Measurements from ENCODE around the gene TXNL4B.

TXNL4B gene

GRCh38 chr16:72093448-72094265, at the start of gene TXNL4B, which contains the start of gene DHX38:
TSS of gene TXNL4B (minus strand) at chr16:72093620. CDS start at chr16:72090749, 2,871 bp downstream.
TSS of gene DHX38 (plus strand) at chr16:72093847. CDS start at chr16:72096158, 2,311 bp downstream.
- DNase-seq, result peak; percentile 99

GRCh38 chr16:72142476-72142875, 49.1 kb upstream of the TXNL4B start:
- DNase-seq, result no peak

- DNase-seq, result no peak
Measured at GRCh38 chr16:72139908-72140307, 46.5 kb upstream of the TXNL4B start.

GRCh38 chr16:72138064-72138572, 44.7 kb upstream of the TXNL4B start:
- no peak for DNase-seq

- no peak for DNase-seq
Measured at GRCh38 chr16:72137380-72138063, 44.1 kb upstream of the TXNL4B start.

GRCh38 chr16:72134507-72134906, 41.1 kb upstream of the TXNL4B start:
- DNase-seq, result no peak

- no peak for DNase-seq
Measured at GRCh38 chr16:72132726-72133125, 39.3 kb upstream of the TXNL4B start.

GRCh38 chr16:72131036-72131435, 37.6 kb upstream of the TXNL4B start:
- no peak for DNase-seq

- no peak for DNase-seq
Measured at GRCh38 chr16:72129976-72130656, 36.7 kb upstream of the TXNL4B start.

GRCh38 chr16:72128701-72129100, 35.3 kb upstream of the TXNL4B start:
- DNase-seq, result no peak

- no peak for DNase-seq
Measured at GRCh38 chr16:72126429-72126765, 33.0 kb upstream of the TXNL4B start.

- DNase-seq, result no peak
Measured at GRCh38 chr16:72125635-72126428, 32.4 kb upstream of the TXNL4B start.

- DNase-seq, result peak; percentile 77
Measured at GRCh38 chr16:72124761-72125634, 31.6 kb upstream of the TXNL4B start.

- DNase-seq, result no peak
Measured at GRCh38 chr16:72124148-72124547, 30.7 kb upstream of the TXNL4B start.

- DNase-seq, result no peak
Measured at GRCh38 chr16:72123426-72123825, 30.0 kb upstream of the TXNL4B start.

- no peak for DNase-seq
Measured at GRCh38 chr16:72122916-72123315, 29.5 kb upstream of the TXNL4B start.

- DNase-seq, result no peak
Measured at GRCh38 chr16:72122308-72122707, 28.9 kb upstream of the TXNL4B start.

- DNase-seq, result no peak
Measured at GRCh38 chr16:72120026-72120425, 26.6 kb upstream of the TXNL4B start.

- DNase-seq, result no peak
Measured at GRCh38 chr16:72113616-72113945, 20.2 kb upstream of the TXNL4B start.

GRCh38 chr16:72112906-72113615, 19.6 kb upstream of the TXNL4B start:
- DNase-seq, result no peak

- DNase-seq, result no peak
Measured at GRCh38 chr16:72112452-72112792, 19.0 kb upstream of the TXNL4B start.
